GM18517 (cell line): ENCODE results near the gene SYT7.

Experiments used
- ATAC-seq: cut with Tn5 transposase; IDR thresholded peaks from one replicate; pipeline ENCODE4 v1.9.1; 2021; ENCODE audit warnings: mild to moderate bottlenecking, moderate library complexity; ENCODE audit not compliant: unreplicated experiment

The SYT7 gene

GRCh38 chr11:61503135-61503770 is 77.6 kb downstream of the SYT7 start:
- no peak for ATAC-seq

DNA sequence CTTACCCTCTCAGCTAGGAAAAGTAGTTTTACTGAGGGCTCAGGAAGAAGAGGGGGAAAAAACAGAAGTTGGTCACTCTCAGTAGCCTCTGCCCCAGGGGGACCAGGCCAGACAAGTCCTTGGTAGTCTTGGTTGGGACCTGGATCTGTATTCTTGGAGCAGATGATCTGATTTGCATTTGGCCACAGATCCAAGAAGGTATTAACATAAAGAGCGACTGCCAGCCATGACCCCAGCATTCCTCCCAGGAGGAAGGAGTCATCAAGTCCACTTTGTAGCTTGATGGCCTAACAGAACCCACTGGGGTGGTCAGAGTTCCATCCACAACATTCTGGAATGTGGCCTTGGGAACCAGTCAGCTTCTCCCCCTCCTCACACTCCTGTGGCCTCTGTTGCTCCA is 78.4 kb downstream of the SYT7 start:
- no peak for ATAC-seq

DNA sequence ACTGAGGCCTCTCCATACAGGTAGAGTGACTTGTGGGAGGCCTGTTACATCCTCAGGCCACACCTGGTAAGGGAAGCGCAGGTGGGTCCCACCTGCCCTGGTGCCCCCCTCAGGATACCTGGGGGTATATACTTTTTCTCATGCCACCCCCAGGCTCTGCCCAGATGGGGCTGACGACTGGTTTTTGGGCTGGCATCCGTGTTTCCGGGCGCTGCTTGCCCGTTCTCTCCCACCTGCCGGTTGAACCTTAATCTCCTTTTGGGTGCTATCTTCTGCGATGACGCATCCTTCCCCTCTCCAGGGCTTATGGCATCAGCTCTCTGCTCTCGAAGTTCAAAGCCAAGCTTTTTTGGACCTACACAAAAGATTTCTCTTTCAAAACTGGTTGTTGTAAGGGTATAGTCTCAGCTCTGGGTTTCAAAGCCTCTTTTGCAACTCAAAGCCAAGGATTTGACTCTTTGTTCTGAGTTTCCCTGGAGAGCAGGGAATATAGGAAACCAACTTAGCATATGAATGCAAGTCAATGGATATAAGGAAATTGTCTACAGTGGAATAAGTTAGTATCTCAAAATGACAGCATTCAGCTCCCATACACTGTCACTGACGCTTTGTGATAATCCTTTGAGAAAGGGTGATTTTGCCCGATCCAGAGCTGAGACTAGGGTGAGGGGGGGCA is 80.9 kb downstream of the SYT7 start:
- no peak for ATAC-seq

DNA sequence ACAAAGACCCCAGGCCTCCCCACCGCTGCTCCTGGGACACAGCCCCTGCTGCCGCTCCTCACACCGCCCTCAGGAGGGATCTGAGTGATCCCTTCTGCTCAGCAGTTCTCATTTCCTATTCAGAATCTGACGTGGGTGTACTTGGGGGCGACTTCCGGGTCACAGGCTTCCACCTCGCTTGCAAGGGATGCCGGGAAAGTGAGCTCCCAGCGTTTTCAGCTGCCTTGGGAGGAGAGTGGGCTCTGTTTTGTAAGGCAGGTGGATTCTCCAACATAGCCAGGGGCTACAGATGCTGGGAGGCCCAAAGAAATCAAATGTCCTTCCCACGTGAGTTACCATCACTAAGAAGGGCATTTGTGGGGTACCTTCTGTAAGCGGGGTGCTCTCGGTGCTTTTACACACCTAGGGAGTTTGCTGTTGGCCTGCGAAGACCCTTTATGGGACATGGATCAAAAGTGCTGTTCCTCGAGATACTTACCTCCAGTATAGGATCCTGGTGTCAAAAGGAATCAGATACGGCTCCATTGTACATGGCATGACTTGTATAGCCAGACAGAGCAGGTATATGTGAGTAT is 82.0 kb downstream of the SYT7 start:
- no peak for ATAC-seq

DNA sequence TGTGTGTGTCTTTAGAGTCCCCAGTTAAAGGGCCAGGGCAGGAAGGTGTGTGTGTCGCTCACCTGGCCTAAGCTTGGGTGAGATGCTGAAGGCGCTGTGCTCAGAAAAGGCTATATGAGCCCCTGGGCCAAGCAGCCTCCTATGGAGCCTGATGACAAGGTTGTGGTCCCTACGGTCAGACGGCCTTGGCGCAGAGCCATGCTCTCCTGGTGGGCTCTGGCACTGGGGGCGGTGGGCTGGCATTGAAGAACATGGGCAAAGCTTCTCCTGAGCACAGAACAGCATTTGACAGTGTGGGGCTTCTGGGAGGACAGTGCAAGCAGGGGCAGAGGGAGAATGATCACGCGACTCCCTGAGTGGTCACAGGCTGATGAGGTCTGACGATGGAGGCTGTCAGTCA is 83.0 kb downstream of the SYT7 start:
- ATAC-seq = no peak

DNA sequence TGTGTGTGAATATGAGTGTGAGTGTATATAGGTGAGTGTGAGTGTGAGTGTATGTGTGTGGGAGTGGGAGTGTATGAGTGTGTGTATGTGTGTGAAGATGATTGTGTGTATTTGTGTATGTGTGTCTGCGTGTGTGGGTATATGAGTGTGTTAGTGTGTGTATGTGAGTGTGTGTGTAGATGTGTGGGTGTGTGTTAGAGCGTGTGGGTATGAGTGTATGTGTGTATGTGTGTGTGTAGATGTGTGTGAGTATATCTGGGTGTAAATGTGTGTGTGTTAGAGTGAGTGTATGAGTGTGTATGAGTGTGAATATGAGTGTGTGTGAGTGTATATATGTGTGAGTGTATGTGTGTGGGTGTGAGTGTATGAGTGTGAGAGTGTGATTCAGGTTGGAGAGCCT is 83.4 kb downstream of the SYT7 start:
- ATAC-seq = no peak

DNA sequence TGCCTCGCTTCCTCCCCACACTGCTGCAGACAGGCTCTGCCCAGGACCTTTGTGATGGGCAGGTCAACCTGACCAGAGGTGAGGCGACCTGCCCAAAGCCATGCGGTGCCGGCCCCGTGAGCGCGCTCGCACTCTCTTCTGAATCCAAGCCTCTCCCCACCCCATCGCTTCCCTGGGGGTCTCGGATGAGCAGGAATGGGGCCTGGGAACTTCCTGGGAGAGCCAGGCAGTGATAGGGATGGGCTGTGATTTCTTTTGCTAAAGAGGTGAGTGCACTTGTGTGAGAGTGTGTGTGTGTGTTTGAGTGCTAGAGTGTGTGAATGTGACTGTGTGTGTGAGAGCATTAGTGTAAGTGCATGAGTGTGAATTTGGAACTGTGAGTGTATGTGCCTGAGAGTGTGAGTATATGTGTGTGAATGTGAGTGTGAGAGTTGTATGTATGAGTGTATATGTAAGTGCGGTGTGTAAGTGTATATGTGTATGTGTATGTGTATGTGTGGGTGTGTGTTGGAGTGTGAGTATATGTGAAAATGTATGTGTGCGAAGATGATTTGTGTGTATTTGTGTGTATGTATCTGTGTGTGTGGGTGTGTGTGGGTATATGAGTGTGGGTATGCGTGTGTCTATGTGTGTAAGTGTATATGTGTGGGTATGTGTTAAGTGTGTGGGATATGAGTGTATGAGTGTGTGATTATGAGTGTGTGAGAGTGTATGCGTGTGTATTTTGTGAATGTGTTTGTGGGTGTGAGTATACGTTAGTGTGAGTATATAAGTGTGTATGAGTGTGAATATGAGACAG is 84.1 kb downstream of the SYT7 start:
- no peak for ATAC-seq

DNA sequence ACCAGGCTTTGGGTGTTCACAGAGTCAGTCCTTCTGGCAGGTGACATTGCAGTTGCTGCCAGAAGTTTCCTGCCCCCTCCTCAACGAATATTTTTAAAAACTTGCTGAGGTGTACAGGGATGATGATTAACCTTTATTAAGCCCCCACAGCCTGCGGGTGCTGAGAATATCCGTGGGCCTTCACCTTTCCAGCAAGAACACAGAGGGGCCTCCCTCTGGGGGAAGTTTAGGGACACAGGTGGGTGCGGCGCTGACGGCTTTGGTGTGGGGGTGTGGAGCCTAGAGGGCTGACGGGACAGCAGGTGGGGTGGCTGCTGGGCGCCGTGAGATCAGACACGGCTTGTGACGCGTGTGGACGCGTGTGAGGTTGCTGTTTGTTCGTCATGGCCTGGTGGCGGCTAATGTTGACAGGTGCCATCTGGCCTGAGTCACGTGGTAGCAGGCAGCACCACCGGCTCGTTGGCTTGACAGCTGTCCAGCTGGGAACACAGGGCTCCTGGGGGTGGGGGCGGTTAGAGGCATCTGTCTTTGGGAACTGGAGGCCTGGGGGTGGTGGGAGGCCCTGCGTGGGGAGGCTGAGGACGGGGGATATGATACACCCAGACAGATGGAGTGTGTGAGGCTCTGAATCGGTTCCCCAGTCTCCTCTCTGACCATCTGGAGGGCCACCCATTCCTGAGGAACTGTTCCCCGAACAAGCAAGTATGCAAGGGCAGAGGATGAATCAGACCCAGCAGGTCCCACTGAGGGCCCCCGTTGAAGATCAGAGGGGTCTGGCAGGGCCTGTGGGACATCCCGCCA is 84.9 kb downstream of the SYT7 start:
- no peak for ATAC-seq

DNA sequence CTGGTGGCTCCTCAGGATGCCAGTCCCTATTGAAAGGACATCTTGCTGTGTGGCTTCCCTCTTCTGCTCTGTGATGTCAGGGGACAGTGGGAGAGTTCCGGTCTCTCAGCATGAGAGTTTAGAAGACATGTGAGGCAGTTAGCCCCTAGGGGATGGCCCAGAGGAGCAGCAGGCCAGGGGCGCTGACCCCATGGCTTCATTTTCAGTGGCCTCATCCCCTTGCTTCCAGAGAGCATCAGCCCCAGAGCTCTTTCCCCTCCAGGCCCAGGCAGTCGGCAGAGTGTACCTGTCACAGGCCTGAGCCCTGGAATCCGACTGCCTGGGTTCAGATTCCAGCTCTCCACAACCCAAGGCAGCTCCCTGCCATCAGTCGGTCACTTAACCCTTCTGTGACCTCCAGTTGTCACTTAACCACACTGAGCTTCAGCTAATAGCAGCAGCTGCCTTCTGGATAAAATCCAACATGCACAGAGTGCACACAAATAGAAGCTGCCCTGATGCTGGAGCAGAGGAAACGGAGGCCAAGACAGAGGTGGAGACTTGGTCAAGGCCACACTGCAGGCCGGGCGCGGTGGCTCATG is 86.4 kb downstream of the SYT7 start:
- ATAC-seq = no peak

- ATAC-seq = no peak
Observed at GRCh38 chr11:61491736-61492395, 89.0 kb downstream of the SYT7 start.

DNA sequence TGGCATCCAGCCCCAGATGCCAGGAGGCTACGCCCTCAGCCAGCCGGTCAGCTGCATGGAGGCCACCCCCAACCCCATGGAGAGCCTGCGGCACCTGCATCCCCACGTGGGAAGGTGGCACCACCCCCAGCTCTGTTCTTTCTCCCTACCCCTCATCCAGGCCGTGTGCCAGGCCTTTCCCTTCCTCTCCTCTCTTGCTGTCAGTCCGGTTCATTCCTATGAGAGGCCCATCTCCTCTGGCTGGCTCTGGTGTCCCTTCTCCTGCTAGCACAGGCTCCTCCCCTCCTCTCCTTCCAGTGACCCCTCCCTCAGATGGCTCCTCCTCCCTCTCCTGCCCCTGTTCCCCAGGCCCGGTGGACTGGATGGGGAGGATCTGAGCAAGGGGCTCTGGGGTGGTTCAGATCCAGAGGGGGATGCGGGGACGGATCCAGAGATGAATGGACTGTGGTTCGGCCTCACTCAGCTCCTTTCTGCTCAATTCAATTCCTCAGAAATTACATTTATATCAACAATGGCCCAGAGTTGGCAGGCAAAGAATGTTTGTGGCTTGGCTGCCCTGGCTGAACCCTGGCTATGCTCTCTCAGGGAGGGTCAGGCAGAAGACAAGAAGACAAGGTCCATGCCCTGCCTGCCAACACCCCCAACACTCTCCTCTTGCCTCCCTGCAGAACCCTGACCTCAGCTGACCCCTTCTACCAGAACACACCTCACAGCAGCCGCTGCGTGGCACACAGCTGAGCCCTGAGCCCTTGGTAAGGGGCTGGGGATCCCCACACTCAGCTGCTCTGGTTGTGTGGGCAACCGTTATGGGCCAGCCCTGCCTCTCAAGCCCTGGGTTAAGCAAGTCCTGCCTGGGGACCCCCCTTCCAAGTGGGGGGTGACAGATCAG is 90.8 kb downstream of the SYT7 start:
- ATAC-seq = no peak

- no peak for ATAC-seq
Observed at GRCh38 chr11:61488651-61489291, 92.1 kb downstream of the SYT7 start.

DNA sequence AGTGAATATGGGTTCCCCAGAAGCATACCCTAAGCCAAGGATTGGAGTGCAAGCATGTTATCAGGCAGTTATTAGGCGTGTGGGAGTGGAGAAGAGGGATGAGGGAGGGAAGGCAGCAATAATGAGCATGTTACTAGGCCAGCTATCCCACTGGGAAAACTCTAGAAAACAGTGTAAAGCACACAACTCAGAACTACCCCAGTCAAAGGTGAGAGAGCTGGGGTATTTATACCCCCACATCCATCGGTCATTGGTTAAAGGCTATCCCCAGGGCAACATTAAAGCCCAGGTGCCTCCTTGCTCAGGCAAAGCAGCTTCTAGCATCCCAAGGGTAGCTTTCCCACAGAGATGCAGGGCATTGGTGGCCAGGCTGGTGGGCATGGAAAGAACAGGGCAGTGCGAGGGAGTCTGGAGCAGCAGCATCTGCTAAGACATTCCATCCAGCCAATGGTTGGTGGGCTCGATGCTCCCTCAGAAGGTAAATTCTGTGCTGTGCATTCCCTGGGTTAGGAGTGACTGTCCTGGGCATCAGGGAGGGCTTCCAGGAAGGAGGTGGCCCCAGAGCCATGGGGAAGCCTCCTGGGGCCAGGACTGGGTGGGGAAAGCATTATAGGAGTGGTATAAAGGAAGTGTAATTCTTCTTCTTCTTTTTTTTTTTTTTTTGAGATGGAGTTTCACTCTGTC is 93.4 kb downstream of the SYT7 start:
- ATAC-seq = no peak

- no peak for ATAC-seq
Observed at GRCh38 chr11:61486779-61487178, 94.1 kb downstream of the SYT7 start.

GRCh38 chr11:61486011-61486620 is 94.8 kb downstream of the SYT7 start:
- ATAC-seq = no peak

DNA sequence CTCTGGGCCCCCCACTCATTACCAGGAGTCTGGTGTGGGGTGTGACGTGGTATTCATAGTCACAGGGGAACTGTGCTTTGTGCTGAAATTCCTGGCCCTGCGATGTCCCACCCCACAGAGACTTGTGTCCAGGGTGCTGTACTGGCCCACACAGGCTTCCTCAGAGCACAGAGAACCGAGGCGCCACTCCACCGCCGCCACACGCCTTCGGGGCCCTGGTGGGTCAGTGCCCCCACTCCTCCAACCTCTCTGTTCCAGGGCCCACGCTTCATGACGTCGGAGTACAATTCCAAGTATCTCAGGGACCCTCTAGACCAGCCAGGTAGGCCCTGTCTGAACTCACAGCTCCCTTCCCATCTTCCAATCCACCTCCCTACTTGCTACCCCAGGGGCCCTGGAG is 95.8 kb downstream of the SYT7 start:
- no peak for ATAC-seq

GRCh38 chr11:61484541-61484940 is 96.3 kb downstream of the SYT7 start:
- no peak for ATAC-seq

GRCh38 chr11:61482513-61482912 is 98.4 kb downstream of the SYT7 start:
- ATAC-seq = no peak
